ENCODE measurements around the gene PODXL2. TPM values are rescaled to one million over a fixed set of nuclear protein-coding genes. Genes with fewer than 3 reads are reported as not detected.

Gene PODXL2
- total and polyA plus RNA-seq, 2 experiments from 2014 or later = 18.4 to 57.6 TPM

- H3K27ac Mint-ChIP-seq = no peak overlapping the region
- Histone ChIP-seq H3K27me3 (ENCODE audit: insufficient read depth) (no peaks in the 10 kb centered on the region), H3K27ac (ENCODE audit: low read depth) (no peak overlapping the region), H3K4me1 (ENCODE audit: insufficient read depth) (no peaks in the 10 kb centered on the region), H3K9me2 (ENCODE audit: insufficient read depth) (no peaks in the 10 kb centered on the region), H3F3A (replicated peaks; ENCODE audit: low read depth) (no peaks in the 10 kb centered on the region), H2AFZ (no peak overlapping the region), H3K4me2 (no peak overlapping the region), H3K79me2 (replicated peaks; ENCODE audit: insufficient read depth) (no peaks in the 10 kb centered on the region), H4K20me1 (replicated peaks; ENCODE audit: insufficient read depth) (no peaks in the 10 kb centered on the region), H3K4me3 (no peak overlapping the region), H3K36me3 (ENCODE audit: insufficient read depth) (no peaks in the 10 kb centered on the region)
- H3K4me3 Mint-ChIP-seq = no peak overlapping the region
- H3K27me3 Mint-ChIP-seq (ENCODE audit: insufficient read depth, low read depth, poor library complexity) = peaks cover 16% of the 10 kb centered on the region
- H3K4me1 Mint-ChIP-seq = peaks cover 13% of the 10 kb centered on the region
- ATAC-seq (no peak), DNase-seq (ENCODE audit: low spot score) (no peak)
- H3K36me3 Mint-ChIP-seq (ENCODE audit: low read depth) = no peaks in the 10 kb centered on the region
- no peak for TF ChIP-seq ZNF331 (CRISPR knock-in tag; IDR thresholded peaks at IDR 0.05; ENCODE audit: low read depth)
- no peak for TF ChIP-seq ETS1 (IDR thresholded peaks at IDR 0.05)
- TF ChIP-seq, protein P1, sequence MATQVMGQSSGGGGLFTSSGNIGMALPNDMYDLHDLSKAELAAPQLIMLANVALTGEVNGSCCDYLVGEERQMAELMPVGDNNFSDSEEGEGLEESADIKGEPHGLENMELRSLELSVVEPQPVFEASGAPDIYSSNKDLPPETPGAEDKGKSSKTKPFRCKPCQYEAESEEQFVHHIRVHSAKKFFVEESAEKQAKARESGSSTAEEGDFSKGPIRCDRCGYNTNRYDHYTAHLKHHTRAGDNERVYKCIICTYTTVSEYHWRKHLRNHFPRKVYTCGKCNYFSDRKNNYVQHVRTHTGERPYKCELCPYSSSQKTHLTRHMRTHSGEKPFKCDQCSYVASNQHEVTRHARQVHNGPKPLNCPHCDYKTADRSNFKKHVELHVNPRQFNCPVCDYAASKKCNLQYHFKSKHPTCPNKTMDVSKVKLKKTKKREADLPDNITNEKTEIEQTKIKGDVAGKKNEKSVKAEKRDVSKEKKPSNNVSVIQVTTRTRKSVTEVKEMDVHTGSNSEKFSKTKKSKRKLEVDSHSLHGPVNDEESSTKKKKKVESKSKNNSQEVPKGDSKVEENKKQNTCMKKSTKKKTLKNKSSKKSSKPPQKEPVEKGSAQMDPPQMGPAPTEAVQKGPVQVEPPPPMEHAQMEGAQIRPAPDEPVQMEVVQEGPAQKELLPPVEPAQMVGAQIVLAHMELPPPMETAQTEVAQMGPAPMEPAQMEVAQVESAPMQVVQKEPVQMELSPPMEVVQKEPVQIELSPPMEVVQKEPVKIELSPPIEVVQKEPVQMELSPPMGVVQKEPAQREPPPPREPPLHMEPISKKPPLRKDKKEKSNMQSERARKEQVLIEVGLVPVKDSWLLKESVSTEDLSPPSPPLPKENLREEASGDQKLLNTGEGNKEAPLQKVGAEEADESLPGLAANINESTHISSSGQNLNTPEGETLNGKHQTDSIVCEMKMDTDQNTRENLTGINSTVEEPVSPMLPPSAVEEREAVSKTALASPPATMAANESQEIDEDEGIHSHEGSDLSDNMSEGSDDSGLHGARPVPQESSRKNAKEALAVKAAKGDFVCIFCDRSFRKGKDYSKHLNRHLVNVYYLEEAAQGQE (IDR thresholded peaks at IDR 0.05; ENCODE audit: unreplicated experiment) = no peak
- no peak for TF ChIP-seq ZNF462 (CRISPR knock-in tag; IDR thresholded peaks at IDR 0.05)
- TF ChIP-seq ZNF114 (CRISPR knock-in tag; IDR thresholded peaks at IDR 0.05) = no peak
- no peak for TF ChIP-seq POLR2AphosphoS5 (IDR thresholded peaks at IDR 0.05; ENCODE audit: low read depth)
- TF ChIP-seq, protein P2, sequence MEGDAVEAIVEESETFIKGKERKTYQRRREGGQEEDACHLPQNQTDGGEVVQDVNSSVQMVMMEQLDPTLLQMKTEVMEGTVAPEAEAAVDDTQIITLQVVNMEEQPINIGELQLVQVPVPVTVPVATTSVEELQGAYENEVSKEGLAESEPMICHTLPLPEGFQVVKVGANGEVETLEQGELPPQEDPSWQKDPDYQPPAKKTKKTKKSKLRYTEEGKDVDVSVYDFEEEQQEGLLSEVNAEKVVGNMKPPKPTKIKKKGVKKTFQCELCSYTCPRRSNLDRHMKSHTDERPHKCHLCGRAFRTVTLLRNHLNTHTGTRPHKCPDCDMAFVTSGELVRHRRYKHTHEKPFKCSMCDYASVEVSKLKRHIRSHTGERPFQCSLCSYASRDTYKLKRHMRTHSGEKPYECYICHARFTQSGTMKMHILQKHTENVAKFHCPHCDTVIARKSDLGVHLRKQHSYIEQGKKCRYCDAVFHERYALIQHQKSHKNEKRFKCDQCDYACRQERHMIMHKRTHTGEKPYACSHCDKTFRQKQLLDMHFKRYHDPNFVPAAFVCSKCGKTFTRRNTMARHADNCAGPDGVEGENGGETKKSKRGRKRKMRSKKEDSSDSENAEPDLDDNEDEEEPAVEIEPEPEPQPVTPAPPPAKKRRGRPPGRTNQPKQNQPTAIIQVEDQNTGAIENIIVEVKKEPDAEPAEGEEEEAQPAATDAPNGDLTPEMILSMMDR (conservative IDR thresholded peaks at IDR 0.05; ENCODE audit: low read depth in 2 of 2) = no peak
- no peak for TF ChIP-seq NANOG (IDR thresholded peaks at IDR 0.05; ENCODE audit: borderline replicate concordance)
- TF ChIP-seq CREB1 (CRISPR knock-in tag; IDR thresholded peaks at IDR 0.05; ENCODE audit: low read depth) = no peak
- TF ChIP-seq EZH2phosphoT487 (IDR thresholded peaks at IDR 0.05; ENCODE audit: unreplicated experiment) = no peak
- TF ChIP-seq JUNB (IDR thresholded peaks at IDR 0.05; ENCODE audit: unreplicated experiment) = no peak
- no peak for TF ChIP-seq EZH2 (IDR thresholded peaks at IDR 0.05; ENCODE audit: low read depth, unreplicated experiment)
- H3K9me3 Mint-ChIP-seq = peaks cover 5% of the 10 kb centered on the region; the same call in 1 of the 3 replicates
These were observed 69.3 kb downstream of the PODXL2 start for GRCh38 chr3:127698286-127698685.
